Activated CD4-positive, alpha-beta T cell treated with anti-CD3 and anti-CD28 coated beads for 24 hours (primary cell): ENCODE measurements around the gene OTOA.
"Not testable (repeated sequence)": the region's sequence is repeated elsewhere in the genome, so short reads cannot be mapped to it uniquely, and the experiment has no call there.

Source experiments
- DNase-seq, 2 donors: peaks; one replicate each; pipeline ENCODE4 v3.0.0-alpha.2; 2020; ENCODE audit warnings: low read depth in 2 of 2

OTOA gene

GRCh38 chr16:21663889-21664647, at the start of gene OTOA:
Gene OTOA (plus strand): TSS chr16:21663968. CDS start chr16:21678515, 14,547 bp downstream.
- DNase-seq, result no peak

GRCh38 chr16:21614896-21615295, 48.9 kb upstream of the OTOA start:
- DNase-seq, result no peak

- DNase-seq, result no peak
These were observed 46.2 kb upstream of the OTOA start for GRCh38 chr16:21617607-21618006.

GRCh38 chr16:21618281-21618680, 45.5 kb upstream of the OTOA start:
- no peak for DNase-seq

GRCh38 chr16:21619765-21620425, 43.9 kb upstream of the OTOA start:
- DNase-seq, result no peak

- no peak for DNase-seq
These were observed 43.2 kb upstream of the OTOA start for GRCh38 chr16:21620592-21620991.

GRCh38 chr16:21622545-21622944, 41.2 kb upstream of the OTOA start:
- DNase-seq, result no peak

- no peak for DNase-seq
These were observed 38.7 kb upstream of the OTOA start for GRCh38 chr16:21625026-21625425.

- no peak for DNase-seq
These were observed 37.0 kb upstream of the OTOA start for GRCh38 chr16:21626659-21627277.

- DNase-seq, result no peak
These were observed 35.5 kb upstream of the OTOA start for GRCh38 chr16:21628121-21628726.

GRCh38 chr16:21628772-21629171, 35.0 kb upstream of the OTOA start:
- DNase-seq, result no peak

- DNase-seq, result not testable (repeated sequence)
These were observed 33.9 kb upstream of the OTOA start for GRCh38 chr16:21629616-21630539.

GRCh38 chr16:21630866-21631265, 32.9 kb upstream of the OTOA start:
- DNase-seq, result not testable (repeated sequence)

GRCh38 chr16:21631376-21631775, 32.4 kb upstream of the OTOA start:
- DNase-seq, result not testable (repeated sequence)

- DNase-seq, result not testable (repeated sequence)
These were observed 31.7 kb upstream of the OTOA start for GRCh38 chr16:21631951-21632575.

- DNase-seq, result no peak
These were observed 29.6 kb upstream of the OTOA start for GRCh38 chr16:21634216-21634615.

GRCh38 chr16:21635694-21636093, 28.1 kb upstream of the OTOA start:
- DNase-seq, result not testable (repeated sequence)

- no peak for DNase-seq
These were observed 26.5 kb upstream of the OTOA start for GRCh38 chr16:21637032-21637968.

- DNase-seq, result no peak
These were observed 25.2 kb upstream of the OTOA start for GRCh38 chr16:21638573-21638975.

- no peak for DNase-seq
These were observed 24.3 kb upstream of the OTOA start for GRCh38 chr16:21639493-21639892.
